Testis (tissue), 3 donors: ENCODE results near the gene ADAMTSL1. TPM values are rescaled to one million over a fixed set of nuclear protein-coding genes. Genes with fewer than 3 reads are reported as not detected.

Experiments
- DNase-seq: peaks from one replicate; pipeline ENCODE4 v3.0.0-alpha.2; 2019
- H3K27ac ChIP-seq, 2 donors: fragments of 200-600 bp; sonication (generic); one replicate each; pipeline ENCODE4 v1.5.1; 2019
- H3K27me3 ChIP-seq: fragments of 200-600 bp; sonication (generic); one replicate; pipeline ENCODE4 v1.5.1; 2019
- H3K36me3 ChIP-seq: fragments of 200-600 bp; sonication (generic); one replicate; pipeline ENCODE4 v1.5.1; 2017; ENCODE audit warnings: low read depth; ENCODE audit errors: missing control alignments
- H3K4me1 ChIP-seq: fragments of 200-600 bp; sonication (generic); one replicate; pipeline ENCODE4 v1.5.1; 2019
- H3K4me3 ChIP-seq, 2 donors: fragments of 200-600 bp; sonication (generic); one replicate each; pipeline ENCODE4 v1.5.1; 2017 to 2019
- H3K9me3 ChIP-seq: fragments of 200-600 bp; sonication (generic); one replicate; pipeline ENCODE4 v1.5.1; 2017
- CTCF ChIP-seq, 3 experiments: fragments of 450-650 bp in 2 of 3; fragments of 200-600 bp in 1 of 3; sonication (generic) in 1 of 3; IDR thresholded peaks; one replicate each; pipeline ENCODE4 v1.5.1; 2016 to 2019; ENCODE audit warnings: antibody characterized with exemption in 3 of 3, mild to moderate bottlenecking in 2 of 3, moderate library complexity in 1 of 3
- POLR2A ChIP-seq: fragments of 450-650 bp; IDR thresholded peaks from one replicate; pipeline ENCODE4 v1.6.1; 2017; ENCODE audit warnings: antibody characterized with exemption, mild to moderate bottlenecking, moderate library complexity
- WGBS, 2 donors: methylation state at CpG; one replicate each; pipeline ENCODE4 v1.1.5; 2018; 5-methylcytosine and 5-hydroxymethylcytosine counted together
- intact Hi-C: fragments of 100-400 bp; cut with DNase I; formaldehyde crosslinking; loops from one replicate; pipeline ENCODE4 v1.15.1; 2023; ENCODE audit warnings: low total_unique reads
- polyA plus RNA-seq: library from polyadenylated mRNA; stranded (reverse); fragments of 350-450 nt; fragmentation: Illumina TruSeq; extraction: RNeasy Lipid Tissue Mini Kit (QIAGEN cat#74804); gene quantifications from one replicate; pipeline ENCODE4 v1.2.3, GENCODE V29; 2014; ENCODE audit warnings: low read depth, low replicate concordance; ENCODE audit not compliant: insufficient read depth
- total RNA-seq, 2 donors: library from RNA; depleted of rRNA; stranded (reverse); fragments of >200 nt; gene quantifications; one replicate each; pipeline ENCODE4 v1.2.3, GENCODE V29; 2016

Gene ADAMTSL1
- total and polyA plus RNA-seq, 3 donors from 2014 or later: 4.7 to 12.3 (median 6.7) TPM

GRCh38 chr9:18564018-18564880, 90.3 kb downstream of the ADAMTSL1 start:
- no peak overlapping the region for H3K4me3 ChIP-seq
- H3K4me1 ChIP-seq: no peaks in the 10 kb centered on the region
- H3K36me3 ChIP-seq: no peaks in the 10 kb centered on the region
- no peaks in the 10 kb centered on the region for H3K27me3 ChIP-seq
- WGBS, 2 donors: 76 to 93% methylated on average over 8 to 15 of the region's 15 CpGs
- TF ChIP-seq POLR2A: no peak
- TF ChIP-seq CTCF (IDR thresholded peaks at IDR 0.05): no peak
- intact Hi-C loops: no loop called here
- H3K27ac ChIP-seq: no peak overlapping the region
- no peak for DNase-seq
- H3K9me3 ChIP-seq: no peaks in the 10 kb centered on the region

GRCh38 chr9:18566121-18566520, 92.2 kb downstream of the ADAMTSL1 start:
- 81 to 86% methylated on average over 5 of the region's 5 CpGs for WGBS, 2 donors
- Histone ChIP-seq H3K27me3 (no peaks in the 10 kb centered on the region), H3K4me3 (no peak overlapping the region), H3K9me3 (no peaks in the 10 kb centered on the region), H3K27ac (no peak overlapping the region), H3K36me3 (no peaks in the 10 kb centered on the region), H3K4me1 (no peaks in the 10 kb centered on the region)
- intact Hi-C loops: no loop called here
- TF ChIP-seq POLR2A: no peak
- no peak for TF ChIP-seq CTCF (IDR thresholded peaks at IDR 0.05)
- DNase-seq: no peak

- TF ChIP-seq CTCF (IDR thresholded peaks at IDR 0.05): no peak
- no peak for TF ChIP-seq POLR2A
- Histone ChIP-seq H3K27me3 (no peaks in the 10 kb centered on the region), H3K36me3 (no peaks in the 10 kb centered on the region), H3K27ac (peak overlapping the region in 1 of 2 donors; percentile 15), H3K4me3 (no peak overlapping the region), H3K9me3 (no peaks in the 10 kb centered on the region), H3K4me1 (no peaks in the 10 kb centered on the region)
- no peak for DNase-seq
- intact Hi-C loops: no loop called here
- 44 to 46% methylated on average over 4 of the region's 4 CpGs for WGBS, 2 donors
Observed at GRCh38 chr9:18568973-18569372, 95.0 kb downstream of the ADAMTSL1 start.

GRCh38 chr9:18569941-18570630, 96.1 kb downstream of the ADAMTSL1 start:
- H3K9me3 ChIP-seq: no peaks in the 10 kb centered on the region
- H3K27ac ChIP-seq: no peak overlapping the region
- TF ChIP-seq POLR2A (no peak), CTCF (IDR thresholded peaks at IDR 0.05) (no peak)
- no peaks in the 10 kb centered on the region for H3K27me3 ChIP-seq
- H3K4me1 ChIP-seq: no peaks in the 10 kb centered on the region
- no peak overlapping the region for H3K4me3 ChIP-seq
- WGBS, 2 donors: 93 to 94% methylated on average over 3 of the region's 3 CpGs
- no peak for DNase-seq
- H3K36me3 ChIP-seq: no peaks in the 10 kb centered on the region
- intact Hi-C loops: no loop called here
